Measurements from ENCODE around the gene NAALADL1.

NAALADL1 gene

DNA sequence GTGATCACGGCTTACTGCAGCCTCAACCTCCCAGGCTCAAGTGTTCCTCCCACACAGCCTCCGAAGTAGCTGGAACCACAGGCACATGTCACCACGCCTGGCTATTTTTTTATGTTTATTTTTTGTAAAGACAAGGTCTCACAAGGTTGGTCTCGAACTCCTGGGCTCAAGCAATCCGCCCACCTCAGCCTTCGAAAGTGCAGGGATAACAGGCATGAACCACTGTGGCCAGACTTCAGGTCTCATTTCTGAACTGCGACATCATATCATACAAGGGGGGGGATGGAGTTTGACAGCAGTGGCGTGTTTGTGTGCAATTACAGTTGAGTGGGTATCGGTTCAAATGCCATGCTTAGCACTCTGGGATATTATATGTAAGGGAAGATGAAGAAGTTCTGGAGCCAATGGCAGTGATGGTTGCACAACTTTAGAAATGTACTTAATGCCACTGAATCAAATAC, 6.9 kb downstream of the NAALADL1 start:
- peaks cover 3% of the 10 kb centered on the region for H3K36me3 Mint-ChIP-seq
- H3K27ac Mint-ChIP-seq = no peak overlapping the region
- H3K27me3 Mint-ChIP-seq = peaks cover 29% of the 10 kb centered on the region
- no peaks in the 10 kb centered on the region for H3K9me3 Mint-ChIP-seq
- peaks cover 48% of the 10 kb centered on the region for H3K4me1 Mint-ChIP-seq
- CTCF ChIA-PET = no interaction called here
- H3K4me3 Mint-ChIP-seq = no peak overlapping the region
- no peak for DNase-seq

DNA sequence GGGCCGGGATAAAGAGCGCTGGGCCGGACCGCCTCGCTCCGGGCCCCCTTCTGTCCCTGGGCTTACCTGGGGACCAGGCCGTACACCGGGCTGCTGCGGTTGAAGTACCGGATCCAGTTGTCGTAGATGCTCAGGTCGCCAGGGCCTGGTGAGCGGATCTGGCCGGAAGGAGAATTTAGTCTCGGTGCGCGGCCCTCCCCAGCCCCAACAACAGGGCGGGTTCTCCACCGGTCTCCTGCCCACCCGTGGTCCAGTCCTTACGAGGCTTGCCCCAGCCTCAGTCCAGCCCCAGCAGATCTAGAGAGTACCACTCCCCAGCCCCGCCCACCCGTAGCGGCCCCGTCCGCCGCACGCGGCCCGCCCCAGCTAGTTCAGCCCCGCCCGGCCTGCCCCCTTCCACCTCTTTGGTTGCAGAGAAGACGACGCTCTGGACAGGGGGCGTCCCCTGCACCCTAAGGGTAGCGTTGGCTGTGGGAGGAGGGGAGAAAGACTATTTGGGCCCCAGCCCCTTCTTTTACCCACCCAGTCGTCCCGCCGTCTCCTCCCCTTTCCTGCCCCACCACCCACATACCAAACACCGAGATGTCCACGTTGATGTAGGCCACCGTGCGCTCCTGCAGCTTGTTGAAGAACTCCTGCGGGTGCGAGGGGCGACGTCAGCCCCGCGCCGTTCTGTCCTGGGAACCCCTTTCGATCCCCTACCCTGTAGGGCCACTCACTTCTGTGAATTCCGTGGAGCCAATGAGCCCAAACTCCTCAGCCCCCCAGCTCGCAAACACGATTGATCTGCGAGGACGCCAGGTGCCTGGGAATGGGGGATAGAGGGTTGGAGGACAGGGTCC, 10.6 kb downstream of the NAALADL1 start:
- Mint-ChIP-seq H3K27ac (peak overlapping the region; percentile 79), H3K9me3 (no peaks in the 10 kb centered on the region), H3K27me3 (peaks cover 10% of the 10 kb centered on the region), H3K36me3 (peaks cover 18% of the 10 kb centered on the region), H3K4me3 (peak overlapping the region; percentile 73), H3K4me1 (peaks cover 46% of the 10 kb centered on the region)
- CTCF ChIA-PET = no interaction called here
- peak; percentile 57 for DNase-seq

DNA sequence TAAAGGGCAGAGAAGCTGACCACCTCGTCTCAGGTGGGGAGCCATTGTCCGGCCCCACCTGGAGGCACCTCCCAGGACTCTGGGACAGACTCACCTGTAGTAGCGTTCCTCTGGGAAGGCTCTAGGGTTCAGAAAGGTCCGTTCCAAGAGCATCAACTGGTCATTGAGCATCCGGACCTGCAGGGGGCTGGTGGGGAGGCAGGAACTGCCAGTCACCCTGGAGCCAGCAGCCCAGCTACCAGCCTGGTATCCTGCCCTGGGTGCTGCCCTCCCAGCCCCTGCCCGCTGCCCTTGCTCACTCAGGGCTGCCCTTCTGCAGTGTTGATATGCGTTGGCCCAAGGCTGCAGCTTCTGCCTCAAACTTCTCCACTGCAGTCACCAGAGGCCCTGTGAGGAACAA, 12.6 kb downstream of the NAALADL1 start:
- H3K9me3 Mint-ChIP-seq = no peaks in the 10 kb centered on the region
- H3K27ac Mint-ChIP-seq = no peak overlapping the region
- peaks cover 57% of the 10 kb centered on the region for H3K4me1 Mint-ChIP-seq
- CTCF ChIA-PET = interaction anchor here (0.9 kb wide), 1 partner anchor 32 kb away, joined by 3 read pairs; the partner anchor contains the start of gene ARL2
- DNase-seq = no peak
- no peaks in the 10 kb centered on the region for H3K27me3 Mint-ChIP-seq
- peaks cover 18% of the 10 kb centered on the region for H3K36me3 Mint-ChIP-seq
- no peak overlapping the region for H3K4me3 Mint-ChIP-seq

DNA sequence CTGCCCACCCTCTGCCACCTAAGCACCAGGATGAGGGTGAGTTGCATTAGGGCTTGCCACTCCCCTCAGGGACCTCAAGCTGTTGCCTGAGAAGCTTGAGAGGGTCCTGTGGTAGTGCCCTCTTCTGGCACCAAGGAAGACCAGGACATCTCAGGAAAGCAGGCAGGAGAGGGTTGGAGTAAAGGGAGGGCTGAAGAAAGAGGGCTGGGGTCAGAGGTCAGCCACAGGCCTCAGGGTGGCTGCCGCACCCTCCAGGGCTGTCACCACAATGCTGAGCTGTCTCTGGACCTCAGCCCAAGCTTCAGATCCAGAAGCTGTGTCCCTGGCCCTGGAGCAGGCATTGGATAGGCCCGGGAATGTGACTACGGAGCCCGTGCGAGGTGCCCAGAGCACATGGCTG, 13.3 kb downstream of the NAALADL1 start:
- DNase-seq = no peak
- Mint-ChIP-seq H3K27ac (no peak overlapping the region), H3K9me3 (no peaks in the 10 kb centered on the region), H3K4me3 (no peak overlapping the region), H3K36me3 (peaks cover 18% of the 10 kb centered on the region), H3K4me1 (peaks cover 62% of the 10 kb centered on the region), H3K27me3 (no peaks in the 10 kb centered on the region)
- CTCF ChIA-PET = interaction anchor here (0.8 to 0.9 kb wide), 2 partner anchors 32 kb away, joined by 3 to 4 read pairs; partner anchors contain the start of gene ARL2

DNA sequence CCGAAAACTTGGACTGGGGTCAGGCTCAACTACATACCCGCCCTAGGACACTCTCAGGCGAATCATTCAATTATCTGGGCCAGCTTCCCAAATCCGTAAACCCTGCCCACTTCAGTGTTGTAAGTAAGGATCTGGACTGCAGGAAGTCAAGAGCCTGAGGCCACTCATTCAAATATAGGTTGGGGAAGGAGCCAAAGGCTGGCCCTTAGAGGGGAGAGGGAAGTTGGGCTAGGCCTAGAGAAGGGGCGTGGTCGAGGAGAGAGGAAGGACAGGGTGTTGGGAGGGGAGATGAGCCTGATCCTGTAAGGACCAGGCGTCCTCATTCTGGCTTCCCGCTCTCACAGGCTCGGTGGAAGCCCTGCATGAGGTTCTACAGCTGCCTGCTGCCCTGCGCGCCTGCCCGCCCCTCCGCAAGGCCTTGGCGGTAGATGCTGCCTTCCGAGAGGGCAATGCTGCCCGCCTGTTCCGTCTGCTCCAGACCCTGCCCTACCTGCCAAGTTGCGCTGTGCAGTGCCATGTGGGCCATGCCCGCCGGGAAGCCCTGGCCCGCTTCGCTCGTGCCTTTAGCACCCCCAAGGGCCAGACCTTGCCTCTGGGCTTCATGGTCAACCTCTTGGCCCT, 14.4 kb downstream of the NAALADL1 start:
- CTCF ChIA-PET = no interaction called here
- Mint-ChIP-seq H3K4me3 (no peak overlapping the region), H3K36me3 (peaks cover 18% of the 10 kb centered on the region), H3K9me3 (no peaks in the 10 kb centered on the region), H3K4me1 (peaks cover 69% of the 10 kb centered on the region), H3K27me3 (no peaks in the 10 kb centered on the region), H3K27ac (no peak overlapping the region)
- DNase-seq = no peak

DNA sequence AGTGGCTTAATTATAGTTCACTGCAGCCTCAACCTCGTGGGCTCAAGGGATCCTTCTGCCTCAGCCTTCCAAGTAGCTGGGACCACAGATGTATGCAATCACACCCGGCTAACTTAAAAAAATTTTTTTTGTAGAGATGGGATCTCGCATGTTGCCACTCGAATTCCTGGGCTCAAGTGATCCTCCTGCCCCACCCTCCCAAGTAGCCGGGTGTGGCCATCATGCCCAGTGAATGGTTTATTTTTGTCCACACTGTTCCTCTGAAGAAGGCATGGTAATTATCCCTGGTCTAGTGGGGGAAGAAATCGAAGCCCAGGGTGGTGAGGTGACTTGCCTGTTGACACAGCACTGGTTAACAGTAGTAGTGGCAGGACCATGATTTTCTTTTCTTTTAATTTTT, 15.5 kb downstream of the NAALADL1 start:
- Mint-ChIP-seq H3K4me3 (peak overlapping the region; percentile 91), H3K27ac (peak overlapping the region; percentile 37), H3K9me3 (no peaks in the 10 kb centered on the region), H3K4me1 (peaks cover 66% of the 10 kb centered on the region), H3K36me3 (peaks cover 26% of the 10 kb centered on the region), H3K27me3 (no peaks in the 10 kb centered on the region)
- CTCF ChIA-PET = no interaction called here
- DNase-seq = no peak

DNA sequence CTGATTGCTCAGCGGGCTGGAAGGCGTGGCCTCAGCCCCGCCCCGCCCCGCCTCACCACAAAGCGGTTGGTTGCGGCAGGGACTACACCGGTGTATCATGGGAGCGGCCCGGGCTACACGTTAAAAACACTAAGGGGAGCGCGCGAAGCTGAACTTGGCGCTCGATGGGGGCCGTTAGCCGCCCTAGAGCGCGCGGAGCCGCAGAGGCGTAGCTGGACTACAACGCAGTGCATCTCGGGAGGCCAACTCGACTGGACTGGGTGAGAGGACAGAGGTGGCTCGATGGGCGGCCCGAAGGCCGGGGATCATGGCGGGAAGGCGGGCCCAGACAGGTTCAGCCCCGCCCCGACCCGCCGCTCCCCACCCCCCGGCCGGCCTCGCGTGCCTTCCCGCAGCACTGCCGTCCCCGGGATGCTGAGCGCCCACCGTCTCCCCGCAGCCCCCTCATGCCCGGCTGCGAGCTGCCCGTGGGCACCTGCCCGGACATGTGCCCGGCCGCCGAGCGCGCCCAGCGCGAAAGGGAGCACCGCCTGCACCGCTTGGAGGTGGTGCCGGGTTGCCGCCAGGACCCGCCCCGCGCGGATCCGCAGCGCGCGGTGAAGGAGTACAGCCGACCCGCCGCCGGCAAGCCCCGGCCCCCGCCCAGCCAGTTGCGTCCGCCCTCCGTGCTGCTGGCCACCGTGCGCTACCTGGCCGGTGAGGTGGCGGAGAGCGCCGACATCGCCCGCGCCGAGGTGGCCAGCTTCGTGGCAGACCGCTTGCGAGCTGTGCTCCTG, 17.3 kb downstream of the NAALADL1 start, which contains the start of gene SAC3D1:
TSS of gene SAC3D1 (plus strand) at position 364 of the 776 bp plus-strand sequence. CDS start at position 447, 83 bp downstream.
- CTCF ChIA-PET = interaction anchor here (0.7 to 1.9 kb wide), 11 partner anchors 12 to 128 kb away, joined by 3 to 6 read pairs (median 3); partner anchors contain the start of genes ARL2, TM7SF2 and ZNHIT2
- Mint-ChIP-seq H3K4me3 (peak within 1 kb of the TSS; percentile 91), H3K9me3 (no peaks in the 10 kb centered on the region), H3K36me3 (peaks cover 26% of the 10 kb centered on the region), H3K27ac (peak within 1 kb of the TSS; percentile 96), H3K4me1 (peaks cover 48% of the 10 kb centered on the region), H3K27me3 (no peaks in the 10 kb centered on the region)
- DNase-seq = peak; percentile 96

DNA sequence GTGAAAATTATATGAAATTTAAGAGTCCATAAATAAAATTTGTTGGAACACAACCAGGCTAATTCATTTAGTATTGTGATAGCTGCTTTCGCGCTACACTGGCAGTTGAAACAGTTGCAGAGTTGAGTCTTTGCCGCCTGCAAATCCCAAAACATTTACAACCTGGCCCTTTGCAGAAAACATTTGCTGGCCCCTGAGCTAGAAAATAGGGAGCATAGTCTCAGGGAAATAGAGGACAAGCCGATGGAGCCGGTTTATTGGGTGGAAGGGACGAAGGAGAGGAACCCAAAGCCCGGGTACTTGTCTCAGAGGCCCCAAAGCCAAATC, 17.9 kb downstream of the NAALADL1 start:
- DNase-seq = no peak
- Mint-ChIP-seq H3K27ac (peak overlapping the region; percentile 96), H3K27me3 (no peaks in the 10 kb centered on the region), H3K4me3 (peak overlapping the region; percentile 90), H3K36me3 (peaks cover 26% of the 10 kb centered on the region), H3K9me3 (no peaks in the 10 kb centered on the region), H3K4me1 (peaks cover 46% of the 10 kb centered on the region)
- CTCF ChIA-PET = interaction anchor here (0.7 to 1.9 kb wide), 9 partner anchors 12 to 128 kb away, joined by 3 to 6 read pairs (median 3); partner anchors contain the start of genes ARL2, TM7SF2 and ZNHIT2

DNA sequence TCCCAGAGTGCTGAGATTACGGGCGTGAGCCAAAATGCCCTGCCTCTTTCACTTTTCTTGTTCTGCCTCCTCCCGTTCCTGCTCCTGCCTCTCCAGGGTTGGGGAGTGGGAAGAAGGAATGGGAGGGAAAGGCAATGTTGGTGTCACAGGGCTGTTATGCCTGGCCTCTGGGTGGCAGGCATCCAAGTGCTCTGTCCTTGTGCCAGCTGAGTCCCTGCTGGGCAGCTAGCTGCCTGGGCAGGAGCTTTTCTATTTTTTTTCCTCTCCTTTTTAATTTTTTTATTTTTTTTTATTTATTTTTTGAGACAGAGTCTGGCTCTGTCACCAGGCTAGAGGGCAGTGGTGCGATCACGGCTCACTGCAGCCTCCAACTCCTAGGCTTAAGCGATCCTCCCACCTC, 21.4 kb downstream of the NAALADL1 start:
- Mint-ChIP-seq H3K4me1 (peaks cover 21% of the 10 kb centered on the region), H3K36me3 (peaks cover 16% of the 10 kb centered on the region), H3K27me3 (no peaks in the 10 kb centered on the region), H3K27ac (no peak overlapping the region), H3K9me3 (no peaks in the 10 kb centered on the region), H3K4me3 (no peak overlapping the region)
- DNase-seq = no peak
- CTCF ChIA-PET = interaction anchor here (1.4 kb wide), 1 partner anchor 9 kb away, joined by 3 read pairs; no protein-coding TSS in a partner anchor

DNA sequence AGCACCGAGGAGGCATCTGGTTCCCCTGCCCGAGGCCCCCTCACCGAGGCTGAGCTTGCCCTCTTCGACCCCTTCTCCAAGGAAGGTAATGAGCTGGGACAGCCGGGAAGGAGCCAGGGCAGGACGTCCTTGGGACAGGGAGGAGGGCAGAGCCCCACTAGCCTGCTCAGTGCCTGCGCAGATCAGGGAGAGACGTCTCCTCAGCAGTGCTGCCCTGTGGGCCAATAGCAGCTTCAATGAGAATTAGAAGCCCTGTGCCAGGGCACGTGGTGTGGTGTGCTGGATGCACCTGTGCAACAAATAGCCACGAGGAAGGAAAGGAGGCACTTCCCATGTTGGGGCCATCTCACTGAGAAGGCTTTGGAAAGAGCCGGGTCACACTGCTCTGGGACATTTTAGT, 22.8 kb downstream of the NAALADL1 start:
- Mint-ChIP-seq H3K4me3 (no peak overlapping the region), H3K27me3 (no peaks in the 10 kb centered on the region), H3K9me3 (no peaks in the 10 kb centered on the region), H3K36me3 (peaks cover 16% of the 10 kb centered on the region), H3K27ac (no peak overlapping the region), H3K4me1 (peaks cover 13% of the 10 kb centered on the region)
- no peak for DNase-seq
- CTCF ChIA-PET = interaction anchor here (0.9 kb wide), 1 partner anchor 18 kb away, joined by 3 read pairs; no protein-coding TSS in a partner anchor

DNA sequence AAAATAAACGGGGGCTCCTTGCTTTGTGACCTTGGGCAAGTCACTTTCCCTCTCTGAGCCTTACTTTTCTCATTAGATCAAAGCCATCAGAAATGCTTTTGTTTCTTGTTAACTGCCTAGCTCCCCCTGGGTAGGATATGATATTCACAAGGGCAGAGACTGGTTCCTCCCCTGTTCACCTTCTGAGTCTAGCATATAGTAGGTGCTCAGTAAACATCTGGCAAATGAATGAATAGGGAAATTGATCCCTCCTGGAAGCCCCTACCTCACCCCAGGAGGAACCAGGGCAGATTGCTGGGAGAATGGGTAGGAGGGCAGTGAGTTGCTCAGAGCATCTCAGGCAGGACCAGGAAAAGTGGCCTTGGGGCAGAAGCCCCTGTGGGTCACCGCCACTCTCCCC, 23.9 kb downstream of the NAALADL1 start:
- Mint-ChIP-seq H3K9me3 (no peaks in the 10 kb centered on the region), H3K4me1 (peaks cover 3% of the 10 kb centered on the region), H3K27me3 (no peaks in the 10 kb centered on the region), H3K4me3 (no peak overlapping the region), H3K36me3 (peaks cover 16% of the 10 kb centered on the region), H3K27ac (no peak overlapping the region)
- no peak for DNase-seq
- CTCF ChIA-PET = no interaction called here

DNA sequence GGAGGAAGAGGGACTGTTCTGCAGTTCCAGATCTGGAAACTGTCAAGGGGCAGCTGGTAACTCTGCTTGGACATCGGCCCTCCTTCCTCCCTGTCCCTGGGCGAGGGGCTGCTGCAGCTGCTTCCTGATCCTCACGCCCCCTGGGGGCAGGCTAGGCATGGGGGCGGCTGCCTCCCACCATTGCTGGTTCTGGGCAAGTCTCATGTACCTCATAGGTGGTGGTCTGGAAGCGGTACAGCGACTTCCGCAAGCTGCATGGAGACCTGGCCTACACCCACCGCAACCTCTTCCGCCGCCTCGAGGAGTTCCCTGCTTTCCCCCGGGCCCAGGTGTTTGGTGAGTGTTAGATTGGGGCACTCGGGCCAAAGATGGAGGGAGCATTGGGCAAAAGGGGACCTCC, 26.1 kb downstream of the NAALADL1 start:
- no peak for DNase-seq
- Mint-ChIP-seq H3K9me3 (no peaks in the 10 kb centered on the region), H3K36me3 (peaks cover 5% of the 10 kb centered on the region), H3K4me3 (no peak overlapping the region), H3K4me1 (peaks cover 17% of the 10 kb centered on the region), H3K27ac (no peak overlapping the region), H3K27me3 (no peaks in the 10 kb centered on the region)
- CTCF ChIA-PET = interaction anchor here (0.9 kb wide), 1 partner anchor 18 kb away, joined by 3 read pairs; the partner anchor contains the start of gene ARL2

DNA sequence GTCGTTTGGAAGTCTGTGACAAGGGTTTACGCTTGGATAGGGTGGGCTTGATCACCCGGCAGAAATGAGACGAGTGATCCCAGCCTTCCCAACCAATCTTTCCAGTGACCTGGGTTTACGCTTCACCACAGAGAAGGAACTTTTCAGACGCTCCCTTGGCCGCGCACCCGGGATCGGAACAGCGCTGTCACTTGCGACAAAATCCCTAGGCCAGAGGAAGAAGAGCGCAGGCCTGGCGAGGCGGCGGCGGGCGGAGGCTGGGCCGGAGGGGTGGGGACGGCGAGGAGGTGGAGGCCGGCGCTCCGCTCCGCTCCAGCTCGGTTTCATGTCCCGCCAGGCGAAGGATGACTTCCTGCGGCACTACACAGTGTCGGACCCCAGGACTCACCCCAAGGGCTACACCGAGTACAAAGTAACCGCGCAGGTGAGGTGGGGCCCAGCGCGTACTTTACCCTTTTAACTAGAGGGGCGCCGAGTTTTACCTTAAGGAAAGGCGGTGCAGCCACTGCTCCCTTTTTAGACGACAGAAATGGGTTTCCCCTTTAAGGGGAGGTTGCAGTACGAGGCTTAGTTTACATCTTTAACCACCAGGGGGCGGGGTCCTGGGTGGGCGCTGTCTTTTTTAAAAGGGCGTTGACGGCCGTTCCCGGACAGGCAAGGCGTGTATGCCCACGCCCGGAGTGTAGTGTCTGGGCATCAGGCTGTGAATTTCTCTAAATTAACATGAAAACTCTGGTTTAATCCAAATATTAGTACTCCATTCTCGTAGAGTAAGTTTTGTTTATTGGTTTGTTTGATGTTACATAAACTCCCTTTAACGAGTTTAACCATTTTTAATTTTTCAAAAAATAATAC, 30.9 kb downstream of the NAALADL1 start, which contains the start of gene SNX15:
TSS of gene SNX15 (plus strand) at position 227 of the 855 bp plus-strand sequence. CDS start at position 326, 99 bp downstream.
- Mint-ChIP-seq H3K27me3 (no peaks in the 10 kb centered on the region), H3K9me3 (no peaks in the 10 kb centered on the region), H3K4me3 (peak within 1 kb of the TSS; percentile 62), H3K27ac (peak within 1 kb of the TSS; percentile 93), H3K4me1 (peaks cover 22% of the 10 kb centered on the region), H3K36me3 (peaks cover 2% of the 10 kb centered on the region)
- CTCF ChIA-PET = interaction anchor here (0.8 to 2.1 kb wide), 5 partner anchors 10 to 180 kb away, joined by 3 to 16 read pairs (median 3); partner anchors contain the start of genes ARL2 and SAC3D1
- peak; percentile 95 for DNase-seq
